SHP77 (cell line): Measurements from ENCODE around the gene NMRK1.
A peak's percentile ranks its signal among the peaks of the same experiment; 100 is the strongest.

Source experiments
- DNase-seq, 2 experiments: peaks; one replicate each; lab custom pipeline; 2025; lab: John Stamatoyannopoulos, UW

Gene NMRK1

DNA sequence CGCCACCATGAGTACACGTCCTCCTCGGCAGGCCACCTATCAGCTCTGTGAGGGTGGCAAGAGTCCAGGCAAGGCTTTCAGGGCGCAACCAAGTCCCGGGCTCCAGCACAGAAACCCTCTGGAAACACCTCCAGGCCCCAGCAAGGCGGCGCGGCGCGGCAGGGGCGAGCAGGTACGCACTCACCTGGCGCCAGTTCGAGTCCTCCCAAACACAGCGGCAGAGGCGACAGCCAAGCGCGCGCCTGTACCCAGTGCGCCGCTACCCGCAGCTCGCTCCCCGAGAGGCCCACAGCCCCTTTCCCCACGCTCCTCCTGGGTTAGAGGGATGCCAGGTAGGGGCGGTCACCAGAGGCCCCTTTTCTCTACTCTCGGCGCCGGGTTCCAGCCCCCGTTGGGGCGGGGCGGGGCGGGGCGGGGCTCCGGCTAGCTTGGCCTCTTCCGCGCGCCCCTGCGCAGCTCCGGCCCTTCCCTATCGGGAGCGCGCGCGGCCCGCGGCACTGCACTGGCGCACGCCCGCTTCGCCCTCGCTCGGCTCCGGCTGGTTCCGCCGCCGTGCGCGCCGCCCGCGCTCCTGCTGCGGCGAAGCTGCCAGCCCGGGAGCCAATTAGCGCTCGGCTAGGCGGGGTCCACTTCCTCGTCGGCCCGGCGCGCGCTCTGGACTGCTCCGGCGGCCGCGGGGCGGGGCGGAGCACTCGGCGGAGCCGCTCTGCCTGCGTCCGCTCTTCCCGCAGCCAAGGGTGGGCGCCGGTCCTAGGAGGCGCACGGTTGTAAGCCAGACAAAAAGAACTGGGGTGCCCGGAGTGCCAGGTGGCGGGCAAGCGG lies at the start of gene NMRK1, which contains the start of gene OSTF1:
NMRK1 (minus strand) TSS at position 332 of the 822 bp plus-strand sequence. CDS start 5,040 bp downstream, outside the sequence.
OSTF1 (plus strand) TSS at position 691 of the 822 bp plus-strand sequence. CDS start 179 bp downstream, outside the sequence.
- DNase-seq, result peak; percentile 77 to 91

GRCh38 chr9:75134495-75134894 lies 46.5 kb upstream of the NMRK1 start:
- no peak for DNase-seq

GRCh38 chr9:75133396-75133795 lies 45.4 kb upstream of the NMRK1 start:
- no peak for DNase-seq

GRCh38 chr9:75132244-75132643 lies 44.3 kb upstream of the NMRK1 start:
- no peak for DNase-seq

DNA sequence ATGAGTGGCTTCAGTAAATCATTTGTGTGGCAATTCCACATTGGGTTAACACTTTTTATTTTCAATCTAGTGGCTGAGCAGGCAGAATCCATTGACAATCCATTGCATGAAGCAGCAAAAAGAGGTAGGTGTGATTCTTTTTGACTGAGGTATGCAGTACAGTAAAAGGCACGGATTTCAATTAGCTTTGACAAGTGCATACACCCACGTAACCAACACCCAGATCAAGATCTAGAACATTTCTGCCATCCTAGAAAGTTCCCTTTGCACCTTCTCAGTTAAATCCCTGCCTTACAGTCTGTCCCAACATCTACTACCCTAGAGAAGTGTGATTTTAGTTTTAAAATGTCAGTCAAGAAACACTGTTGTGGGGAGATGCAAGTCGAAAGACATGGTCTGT lies 43.7 kb upstream of the NMRK1 start:
- no peak for DNase-seq

DNA sequence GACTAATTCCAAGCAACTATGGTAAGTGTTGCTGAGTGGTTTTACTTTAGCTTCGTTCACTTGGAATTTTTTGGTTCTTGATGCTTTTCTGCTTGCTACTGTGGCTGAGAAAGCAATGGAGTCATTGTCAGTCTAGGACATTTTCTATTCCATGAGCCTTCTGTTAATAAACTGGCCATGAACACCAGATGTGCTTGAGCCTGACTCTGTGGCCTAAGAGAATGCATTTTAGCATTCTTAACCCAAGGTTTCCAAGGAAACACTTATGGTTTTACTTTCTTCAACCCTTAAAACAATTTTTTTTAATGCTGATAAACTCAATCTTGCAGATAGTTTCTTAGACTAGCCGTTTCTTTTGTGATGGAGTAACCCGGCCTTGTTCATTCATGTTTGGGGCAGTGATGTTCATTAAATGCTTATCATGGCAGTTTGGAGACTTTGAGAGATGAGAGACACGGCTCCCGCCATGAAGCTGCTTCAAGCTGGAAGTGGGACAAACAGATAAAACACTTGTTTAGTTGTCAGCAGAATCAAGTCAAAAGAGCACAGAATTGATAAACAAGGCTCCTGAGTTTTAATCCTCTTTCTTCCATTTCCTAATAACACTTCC lies 42.8 kb upstream of the NMRK1 start:
- DNase-seq, result no peak

- DNase-seq, result no peak
These were observed 42.2 kb upstream of the NMRK1 start for GRCh38 chr9:75130172-75130571.

GRCh38 chr9:75128535-75128934 lies 40.6 kb upstream of the NMRK1 start:
- no peak for DNase-seq

- DNase-seq, result no peak
These were observed 35.7 kb upstream of the NMRK1 start for GRCh38 chr9:75123696-75124095.

- DNase-seq, result no peak
These were observed 34.1 kb upstream of the NMRK1 start for GRCh38 chr9:75121914-75122558.

DNA sequence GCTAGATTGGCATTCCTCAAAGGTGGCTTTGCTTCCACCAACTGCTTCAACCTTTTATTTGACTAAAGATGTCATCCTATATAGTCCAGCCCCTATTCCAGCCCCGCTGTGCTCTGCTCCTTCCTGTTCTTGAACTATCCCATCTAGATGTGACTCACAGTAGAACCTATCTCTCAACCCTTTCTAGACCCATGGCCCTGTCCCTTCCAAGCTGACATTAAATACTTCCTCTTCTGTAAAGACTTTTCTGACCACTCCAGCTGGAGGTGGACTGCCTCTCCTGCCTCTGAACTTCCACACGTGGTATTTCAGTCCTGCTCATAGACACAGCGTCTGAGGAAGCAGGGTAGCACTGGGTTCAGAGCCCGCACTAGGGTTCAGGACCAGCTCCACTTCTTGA lies 32.7 kb upstream of the NMRK1 start:
- DNase-seq, result no peak

DNA sequence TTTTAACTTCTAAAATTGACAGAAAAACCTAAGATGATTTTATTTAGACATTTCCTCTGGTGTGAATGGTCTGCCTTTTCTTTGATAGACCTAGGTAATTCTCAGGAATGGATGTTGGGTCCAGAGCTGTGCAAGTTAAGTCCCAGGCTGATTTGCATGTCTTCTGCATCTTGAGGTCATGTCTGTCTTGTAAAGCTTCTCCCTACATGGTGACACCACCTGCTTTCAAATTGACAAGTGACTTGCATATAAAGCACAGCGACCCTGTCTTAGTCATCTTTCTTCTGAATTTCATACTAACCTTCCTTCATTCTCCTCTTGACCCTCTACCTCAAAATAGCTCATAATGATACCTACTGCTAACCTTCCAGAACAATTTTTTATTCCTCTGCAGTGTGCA lies 29.6 kb upstream of the NMRK1 start:
- no peak for DNase-seq

- DNase-seq, result no peak
These were observed 28.4 kb upstream of the NMRK1 start for GRCh38 chr9:75116306-75116705.

- no peak for DNase-seq
These were observed 24.8 kb upstream of the NMRK1 start for GRCh38 chr9:75112789-75113188.

- DNase-seq, result no peak
These were observed 23.2 kb upstream of the NMRK1 start for GRCh38 chr9:75111019-75111622.

DNA sequence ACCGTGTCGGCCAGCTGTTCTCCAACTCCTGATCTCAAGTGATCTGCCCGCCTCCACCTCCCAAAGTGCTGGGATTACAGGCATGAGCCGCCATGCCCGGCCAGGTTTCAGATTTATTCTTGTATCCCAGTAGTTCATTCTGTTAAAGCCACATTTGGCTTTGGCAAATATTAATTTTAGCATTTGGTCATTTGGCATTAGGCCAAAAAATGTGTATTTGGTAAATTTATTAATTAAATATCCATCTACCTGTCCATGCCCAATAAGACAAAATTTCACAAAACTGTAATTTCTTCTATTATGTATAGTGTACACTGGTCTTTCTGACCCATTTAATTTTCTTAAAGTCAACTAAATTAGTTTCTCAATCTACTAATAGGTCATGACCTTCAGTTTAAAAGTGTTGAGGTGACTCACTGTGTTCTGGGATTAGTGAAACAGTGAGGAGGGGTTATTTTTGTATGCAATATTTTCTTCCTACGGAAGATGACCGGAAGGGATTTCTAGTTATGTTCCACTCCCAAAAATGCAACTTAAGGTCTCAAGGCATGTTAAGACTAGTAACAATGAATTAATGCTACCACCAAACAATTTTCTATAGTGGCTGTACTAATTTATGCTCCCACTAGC lies 21.4 kb upstream of the NMRK1 start:
- no peak for DNase-seq

- DNase-seq, result no peak
These were observed 20.6 kb upstream of the NMRK1 start for GRCh38 chr9:75108571-75108970.

DNA sequence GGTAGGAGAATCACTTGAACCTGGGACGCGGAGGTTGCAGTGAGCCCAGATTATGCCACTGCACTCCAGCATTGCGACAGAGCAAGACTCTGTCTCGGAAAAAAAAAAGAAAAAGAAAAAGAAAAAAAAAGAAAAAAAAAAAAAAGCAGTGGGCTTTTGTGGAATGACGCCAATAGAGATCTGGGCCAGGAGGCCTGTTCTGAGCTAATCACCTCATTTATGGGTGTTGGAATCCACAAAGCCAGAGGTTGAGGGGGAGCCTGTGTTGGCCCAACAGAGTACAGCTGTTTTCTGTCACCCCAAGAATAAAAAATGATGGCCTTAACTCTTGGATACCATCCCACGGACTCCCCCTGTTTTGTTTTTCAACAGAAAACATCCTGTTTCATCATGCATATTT lies 18.9 kb upstream of the NMRK1 start:
- DNase-seq, result no peak

- no peak for DNase-seq
These were observed 17.9 kb upstream of the NMRK1 start for GRCh38 chr9:75105841-75106240.

- DNase-seq, result no peak
These were observed 17.1 kb upstream of the NMRK1 start for GRCh38 chr9:75105019-75105540.

DNA sequence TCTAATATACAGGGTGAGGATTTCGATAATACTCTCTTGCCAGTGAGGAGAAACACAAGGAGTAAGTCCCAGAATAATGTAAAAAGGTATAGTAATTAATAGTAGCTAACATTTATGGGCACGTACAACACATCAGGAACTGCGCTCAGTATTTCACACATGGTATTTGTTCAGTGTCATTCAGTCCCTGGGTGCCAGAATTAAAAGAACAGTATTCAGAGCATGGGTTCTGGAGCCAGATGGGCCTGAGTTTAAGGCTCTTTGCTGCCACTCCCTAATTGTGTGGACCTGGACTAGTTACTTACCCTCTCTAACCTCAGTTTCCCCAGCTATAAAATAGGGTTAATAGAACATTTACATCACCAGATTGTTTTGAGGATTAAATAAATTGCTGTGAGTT lies 16.7 kb upstream of the NMRK1 start:
- no peak for DNase-seq
